ENCODE results near the gene DROSHA.
"Not testable (repeated sequence)": the region's sequence is repeated elsewhere in the genome, so short reads cannot be mapped to it uniquely, and the experiment has no call there.

DROSHA gene

GRCh38 chr5:31531888-31532547 is at the start of gene DROSHA, which contains the start of gene C5orf22:
TSS of gene DROSHA (minus strand) at chr5:31532093. CDS start at chr5:31529059, 3,034 bp downstream.
TSS of gene C5orf22 (plus strand) at chr5:31532301. CDS start at chr5:31532393, 92 bp downstream.
- DNase-seq = peak; percentile 95

DNA sequence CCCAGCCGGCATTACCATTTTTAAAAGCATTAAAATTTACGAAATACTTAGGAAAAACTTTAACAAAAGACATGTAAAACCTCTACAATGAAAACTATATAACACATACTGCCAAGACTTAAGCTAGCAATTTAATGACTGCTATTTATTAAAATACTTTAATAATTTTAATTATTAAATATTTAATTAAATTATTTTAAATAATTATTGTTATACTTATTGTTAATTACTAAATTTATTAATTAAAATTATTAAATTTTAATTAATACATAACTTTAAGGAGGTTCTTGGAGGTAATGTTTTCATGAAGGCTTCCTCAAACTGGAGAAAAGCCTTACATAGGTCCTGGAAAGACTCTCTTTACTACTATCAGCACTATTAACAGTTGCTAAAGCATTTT is 47.7 kb upstream of the DROSHA start:
- no peak for DNase-seq

DNA sequence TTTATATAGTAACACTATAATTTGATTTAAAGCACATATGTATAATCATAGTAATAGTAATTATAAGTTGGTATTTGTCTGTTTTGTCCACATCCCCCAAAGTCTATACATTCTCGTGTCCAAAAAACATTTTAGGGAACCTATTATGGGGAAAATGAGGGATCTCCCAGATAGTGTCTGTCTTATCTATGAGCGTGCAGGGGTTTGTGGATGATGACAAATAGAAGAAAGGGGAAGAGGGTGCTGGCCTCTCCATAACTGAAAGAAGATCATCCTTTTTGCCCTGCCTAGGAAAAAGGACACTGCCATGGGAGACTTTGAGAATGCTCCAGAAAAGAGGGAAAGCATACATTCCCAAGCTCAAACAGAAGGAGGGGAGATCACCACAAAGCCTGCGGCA is 45.5 kb upstream of the DROSHA start:
- DNase-seq = no peak

GRCh38 chr5:31574772-31575171 is 42.9 kb upstream of the DROSHA start:
- DNase-seq = no peak

- no peak for DNase-seq
Measured at GRCh38 chr5:31573494-31574142, 41.7 kb upstream of the DROSHA start.

DNA sequence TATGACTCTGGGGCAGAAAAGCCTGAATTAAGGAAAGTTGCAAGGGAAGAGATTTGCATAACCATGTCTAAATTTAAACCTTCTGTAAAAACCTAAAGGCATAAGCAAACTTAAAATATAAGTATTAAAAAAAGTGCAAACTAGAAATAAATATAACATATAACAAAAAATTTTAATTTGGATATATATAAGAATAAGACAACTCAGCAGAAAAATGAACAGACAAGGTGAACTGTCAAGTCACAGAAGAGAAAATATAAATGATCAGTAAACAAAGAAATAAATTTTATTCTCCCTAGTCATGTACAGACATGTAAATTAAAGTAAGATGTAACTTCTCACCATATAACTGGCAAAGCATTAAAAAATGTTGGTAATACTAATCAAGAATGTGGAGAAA is 37.2 kb upstream of the DROSHA start:
- no peak for DNase-seq

DNA sequence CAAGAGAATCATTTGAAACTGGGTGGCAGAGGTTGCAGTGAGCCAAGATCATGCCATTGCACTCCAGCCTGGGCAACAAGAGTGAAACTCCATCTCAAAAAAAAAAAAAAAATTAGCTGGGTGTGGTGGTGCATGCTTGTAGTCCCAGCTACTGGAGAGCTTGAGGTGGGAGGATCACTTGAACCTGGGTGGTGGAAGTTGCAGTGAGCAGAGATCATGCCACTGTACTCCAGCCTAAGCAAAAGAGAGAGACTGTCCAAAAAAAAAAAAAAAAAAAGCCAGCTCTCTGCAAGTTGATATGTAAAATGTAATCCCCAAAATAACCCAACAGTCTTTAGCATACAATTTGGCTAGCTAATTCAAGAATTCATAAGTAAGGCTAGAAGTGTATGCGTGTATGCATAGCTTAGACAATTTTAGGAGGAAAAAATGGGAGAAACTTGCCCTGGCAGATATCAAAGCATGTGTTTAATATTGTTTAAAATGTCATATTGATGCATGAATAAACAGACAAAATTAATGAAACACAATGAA is 36.5 kb upstream of the DROSHA start:
- DNase-seq = no peak

- DNase-seq = not testable (repeated sequence)
Measured at GRCh38 chr5:31566362-31566761, 34.5 kb upstream of the DROSHA start.

DNA sequence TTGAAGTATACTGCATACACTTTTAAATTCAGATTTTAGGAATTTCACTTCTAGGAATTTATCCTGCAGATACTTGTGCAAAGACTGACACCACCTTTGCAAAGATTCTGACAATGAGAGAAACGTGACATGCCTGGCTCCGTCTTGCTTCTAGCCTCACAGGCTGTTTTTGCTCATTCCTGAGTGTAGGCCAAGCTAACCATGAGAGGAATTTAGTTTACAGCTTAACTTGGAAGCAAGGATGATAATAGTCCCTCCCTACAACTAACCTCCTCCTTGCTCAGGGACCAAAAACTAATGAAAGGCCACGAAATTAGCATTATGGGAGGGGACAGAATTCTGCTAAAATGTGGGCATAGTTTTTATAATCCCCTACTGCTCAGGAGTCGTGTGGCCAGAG is 31.3 kb upstream of the DROSHA start:
- no peak for DNase-seq

DNA sequence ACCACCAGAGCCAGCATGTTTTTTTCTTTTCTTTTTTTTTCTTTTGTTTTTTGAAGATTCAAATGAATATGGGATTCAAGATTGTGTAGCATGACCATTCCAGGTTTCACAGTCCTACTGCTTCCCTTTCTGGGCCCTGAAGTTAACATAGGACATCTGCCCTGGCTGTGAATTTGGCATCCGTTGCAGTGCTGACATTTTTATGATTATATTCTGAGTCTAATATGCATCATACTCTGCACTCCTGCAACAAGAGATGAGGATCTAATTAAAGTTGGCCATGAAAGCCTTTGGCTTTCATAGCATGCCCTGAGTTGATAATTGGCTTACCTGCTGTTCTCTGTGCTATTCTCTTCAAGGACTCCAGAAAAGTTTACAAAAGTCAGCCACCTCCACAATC is 30.1 kb upstream of the DROSHA start:
- DNase-seq = no peak

GRCh38 chr5:31559942-31560341 is 28.0 kb upstream of the DROSHA start:
- no peak for DNase-seq

GRCh38 chr5:31556461-31556860 is 24.6 kb upstream of the DROSHA start:
- DNase-seq = no peak

DNA sequence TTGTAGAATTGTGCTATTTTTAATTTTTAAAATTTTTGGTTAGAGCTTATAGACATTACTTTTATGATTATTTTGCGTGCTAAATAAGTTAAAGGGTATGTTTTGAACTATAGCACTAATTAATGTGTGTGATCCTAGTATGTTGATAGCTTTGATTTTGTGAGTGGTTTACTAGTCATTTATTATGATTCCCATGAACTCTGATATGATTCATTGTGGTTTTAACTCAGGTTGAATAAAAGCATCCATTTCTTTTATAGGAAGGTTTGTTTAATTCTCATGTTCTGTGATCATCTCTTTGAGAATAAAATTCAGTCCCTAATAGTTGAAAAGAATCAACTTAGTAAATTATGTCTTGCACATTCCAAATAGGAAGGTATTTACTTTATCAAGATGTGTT is 22.7 kb upstream of the DROSHA start:
- no peak for DNase-seq

- DNase-seq = no peak
Measured at GRCh38 chr5:31553863-31554262, 22.0 kb upstream of the DROSHA start.

GRCh38 chr5:31551878-31552277 is 20.0 kb upstream of the DROSHA start:
- DNase-seq = no peak

GRCh38 chr5:31549114-31549513 is 17.2 kb upstream of the DROSHA start:
- not testable (repeated sequence) for DNase-seq

DNA sequence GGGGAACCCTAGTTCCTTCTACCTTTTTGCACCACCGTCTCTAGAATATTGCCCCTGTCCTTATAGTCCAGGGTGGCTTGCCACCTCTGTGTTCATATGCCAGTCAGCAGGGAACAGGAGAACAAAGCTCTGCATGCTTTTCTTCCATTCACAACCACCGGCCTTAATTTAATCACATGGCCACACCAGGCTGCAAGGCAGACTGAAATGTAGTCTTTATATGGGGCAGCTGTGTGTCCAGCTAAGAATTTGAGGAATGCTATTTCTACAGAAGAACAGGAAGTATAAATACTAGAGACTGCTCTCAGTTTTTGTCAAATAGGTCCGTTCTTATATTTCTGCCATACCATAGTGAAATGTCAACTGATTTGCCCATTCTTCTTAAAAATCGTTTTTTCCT is 6.0 kb upstream of the DROSHA start:
- DNase-seq = no peak

- no peak for DNase-seq
Measured at GRCh38 chr5:31537349-31537748, 5.5 kb upstream of the DROSHA start.

- DNase-seq = no peak
Measured at GRCh38 chr5:31536873-31537272, 5.0 kb upstream of the DROSHA start.

GRCh38 chr5:31534527-31535046 is 2.7 kb upstream of the DROSHA start:
- DNase-seq = no peak

GRCh38 chr5:31531543-31531887 is 378 bp downstream of the DROSHA start:
- no peak for DNase-seq

DNA sequence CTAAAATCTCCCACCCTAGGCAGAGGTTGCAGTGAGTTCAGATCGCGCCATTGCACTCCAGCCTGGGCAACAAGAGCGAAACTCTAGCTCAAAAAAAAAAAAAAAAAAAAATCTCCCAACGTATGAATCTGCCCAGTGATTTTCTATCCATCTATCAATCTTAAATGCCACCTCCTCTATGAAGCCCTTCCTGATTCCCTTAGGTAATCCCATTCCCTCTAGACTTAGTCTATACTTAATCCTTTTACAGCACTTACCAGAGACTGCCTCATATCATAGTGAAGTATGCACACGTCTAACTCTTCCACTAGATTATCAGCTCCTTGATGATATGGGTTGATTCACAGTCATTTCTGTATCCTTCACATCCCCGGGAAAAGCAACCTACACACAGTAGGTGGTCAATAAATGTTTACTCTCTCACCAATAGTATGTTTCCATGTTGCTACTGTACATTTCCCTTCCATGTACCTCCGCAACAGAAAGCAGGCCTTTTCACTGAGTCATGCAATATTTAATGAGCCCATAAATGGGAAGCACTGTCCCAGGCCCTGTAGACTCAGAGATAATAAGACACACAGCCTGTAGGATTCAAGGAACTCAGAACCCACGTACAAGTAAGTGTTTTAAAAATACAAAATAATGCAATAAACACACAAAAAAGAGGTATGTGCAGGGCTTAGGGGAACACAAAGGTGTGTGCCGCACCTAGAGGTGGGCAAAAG is 1.2 kb downstream of the DROSHA start:
- no peak for DNase-seq

GRCh38 chr5:31523041-31523440 is 8.9 kb downstream of the DROSHA start:
- no peak for DNase-seq

DNA sequence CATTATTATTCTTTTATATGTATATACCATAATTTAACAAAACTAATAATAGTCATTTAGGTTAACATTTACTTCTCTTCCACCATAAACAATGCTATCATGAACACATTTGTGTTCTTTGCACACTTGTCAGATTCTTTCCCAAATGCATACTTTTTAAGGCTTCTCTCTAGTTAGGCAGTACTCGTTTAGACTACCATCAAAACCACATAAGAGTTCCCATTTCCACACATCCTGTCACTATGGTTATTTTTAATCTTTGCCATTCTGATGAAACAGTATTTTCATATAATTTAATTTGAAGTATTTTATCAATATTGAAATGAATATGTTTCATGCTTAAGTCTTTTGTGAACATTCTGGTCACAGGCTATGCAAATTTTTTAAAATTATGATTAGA is 15.1 kb downstream of the DROSHA start:
- DNase-seq = no peak
